A673 (cell line): ENCODE measurements around the gene RPP14. TPM values are rescaled to one million over a fixed set of nuclear protein-coding genes. Genes with fewer than 3 reads are reported as not detected.
A peak's percentile ranks its signal among the peaks of the same experiment; 100 is the strongest.

Experiments used
- BruUV-seq: library from RNA; stranded (reverse); fragments of 400-500 nt; replicated peaks from 2 replicates; lab custom pipeline; 2021; lab: Mats Ljungman, UMichigan
- CTCF ChIA-PET: fragments of 300-600 bp; sonication (Branson Sonifier 250); formaldehyde crosslinking; loops from one replicate; lab custom pipeline; 2022; ENCODE audit warnings: antibody characterized with exemption; lab: Charles Lee
- POLR2A ChIA-PET: fragments of 300-600 bp; sonication (Branson Sonifier 250); formaldehyde crosslinking; loops from one replicate; lab custom pipeline; 2022; ENCODE audit warnings: antibody characterized with exemption; ENCODE audit not compliant: low non-redundant PET; lab: Charles Lee
- DNase-seq: peaks from one replicate; pipeline ENCODE4 v3.0.0-alpha.2; 2015; ENCODE audit warnings: low spot score
- H3K27ac ChIP-seq: fragments of 200-600 bp; sonication (generic); 2 replicates; pipeline ENCODE4 v1.5.1; 2016; ENCODE audit warnings: mixed run types, low read depth, mild to moderate bottlenecking, mixed read lengths, antibody characterized with exemption, low read length; ENCODE audit not compliant: poor library complexity, severe bottlenecking
- H3K27me3 ChIP-seq: fragments of 200-600 bp; sonication (generic); replicated peaks from 2 replicates; pipeline ENCODE4 v1.6.1; 2017; ENCODE audit warnings: mixed run types, low read depth, mild to moderate bottlenecking, mixed read lengths, antibody characterized with exemption, low read length; ENCODE audit not compliant: insufficient read depth, poor library complexity
- H3K36me3 ChIP-seq: fragments of 200-600 bp; sonication (generic); 2 replicates; pipeline ENCODE4 v1.6.1; 2016; ENCODE audit warnings: mixed run types, mild to moderate bottlenecking, mixed read lengths, antibody characterized with exemption, low read length; ENCODE audit not compliant: insufficient read depth, poor library complexity, severe bottlenecking
- H3K4me1 ChIP-seq: fragments of 200-600 bp; sonication (generic); 2 replicates; pipeline ENCODE4 v1.6.1; 2017; ENCODE audit warnings: mixed run types, mild to moderate bottlenecking, mixed read lengths, antibody characterized with exemption, low read length; ENCODE audit not compliant: insufficient read depth, poor library complexity, severe bottlenecking
- H3K4me3 ChIP-seq: fragments of 200-600 bp; sonication (generic); 2 replicates; pipeline ENCODE4 v1.5.1; 2016; ENCODE audit warnings: low read depth, mixed run types, mild to moderate bottlenecking, mixed read lengths, low read length; ENCODE audit not compliant: poor library complexity, severe bottlenecking
- H3K9me3 ChIP-seq: fragments of 200-600 bp; sonication (generic); 2 replicates; pipeline ENCODE4 v1.6.1; 2016; ENCODE audit warnings: mixed run types, low read depth, mild to moderate bottlenecking, mixed read lengths, antibody characterized with exemption, low read length; ENCODE audit not compliant: poor library complexity, severe bottlenecking
- CTCF ChIP-seq: fragments of 300-800, 200-600 bp; sonication (generic); conservative IDR thresholded peaks from 2 replicates; pipeline ENCODE4 v1.5.1; 2017; ENCODE audit warnings: low read depth, mild to moderate bottlenecking, antibody characterized with exemption, low read length, moderate library complexity, mixed read lengths
- EZH2 ChIP-seq: fragments of 200-600 bp; sonication (generic); IDR thresholded peaks from 2 replicates; pipeline ENCODE4 v1.6.1; 2017; ENCODE audit warnings: borderline replicate concordance, low read depth, mild to moderate bottlenecking, mixed read lengths, antibody characterized with exemption, low read length; ENCODE audit not compliant: poor library complexity, severe bottlenecking
- intact Hi-C: fragments of 100-400 bp; cut with micrococcal nuclease; formaldehyde crosslinking; loops from one replicate; pipeline ENCODE4 v1.10.0; 2022; ENCODE audit not compliant: unreplicated experiment
- total RNA-seq: library from RNA; stranded (reverse); gene quantifications from 2 replicates; pipeline ENCODE4 v1.2.3, GENCODE V29; 2021

The RPP14 gene
- total RNA-seq, 1 experiment from 2014 or later, result 17.4 TPM

- H3K27me3 ChIP-seq, result no peaks in the 10 kb centered on the region
- DNase-seq, result no peak
- no peaks in the 10 kb centered on the region for H3K4me1 ChIP-seq
- TF ChIP-seq CTCF (no peak), EZH2 (no peak)
- H3K27ac ChIP-seq, result no peak overlapping the region
- intact Hi-C loops, result no loop called here
- ChIA-PET POLR2A (no interaction called here), CTCF (no interaction called here)
- H3K9me3 ChIP-seq, result no peaks in the 10 kb centered on the region
- BruUV-seq, result no TSS peak
- no peaks in the 10 kb centered on the region for H3K36me3 ChIP-seq
- no peak overlapping the region for H3K4me3 ChIP-seq
Observed at GRCh38 chr3:58358808-58359207, 52.8 kb downstream of the RPP14 start.

- H3K4me1 ChIP-seq, result no peaks in the 10 kb centered on the region
- no peak for DNase-seq
- CTCF ChIA-PET, result no interaction called here
- H3K27ac ChIP-seq, result no peak overlapping the region
- POLR2A ChIA-PET, result no interaction called here
- no peaks in the 10 kb centered on the region for H3K27me3 ChIP-seq
- BruUV-seq, result no TSS peak
- TF ChIP-seq CTCF, result no peak
- no peak for TF ChIP-seq EZH2
- H3K9me3 ChIP-seq, result no peaks in the 10 kb centered on the region
- no peak overlapping the region for H3K4me3 ChIP-seq
- no peaks in the 10 kb centered on the region for H3K36me3 ChIP-seq
- intact Hi-C loops, result no loop called here
Observed at GRCh38 chr3:58359621-58360020, 53.6 kb downstream of the RPP14 start.

GRCh38 chr3:58361866-58362265 is 55.8 kb downstream of the RPP14 start:
- intact Hi-C loops, result no loop called here

More at GRCh38 chr3:58361866-58362265, 55.8 kb downstream of the RPP14 start:
- H3K27me3 ChIP-seq, result no peaks in the 10 kb centered on the region
- no peaks in the 10 kb centered on the region for H3K36me3 ChIP-seq
- H3K4me1 ChIP-seq, result no peaks in the 10 kb centered on the region
- CTCF ChIA-PET, result no interaction called here
- TF ChIP-seq EZH2 (no peak), CTCF (no peak)
- DNase-seq, result peak; percentile 14
- H3K4me3 ChIP-seq, result no peak overlapping the region
- no peaks in the 10 kb centered on the region for H3K9me3 ChIP-seq
- POLR2A ChIA-PET, result no interaction called here
- no TSS peak for BruUV-seq
- H3K27ac ChIP-seq, result no peak overlapping the region
